ENCODE measurements around the gene KLHL36.

DNA sequence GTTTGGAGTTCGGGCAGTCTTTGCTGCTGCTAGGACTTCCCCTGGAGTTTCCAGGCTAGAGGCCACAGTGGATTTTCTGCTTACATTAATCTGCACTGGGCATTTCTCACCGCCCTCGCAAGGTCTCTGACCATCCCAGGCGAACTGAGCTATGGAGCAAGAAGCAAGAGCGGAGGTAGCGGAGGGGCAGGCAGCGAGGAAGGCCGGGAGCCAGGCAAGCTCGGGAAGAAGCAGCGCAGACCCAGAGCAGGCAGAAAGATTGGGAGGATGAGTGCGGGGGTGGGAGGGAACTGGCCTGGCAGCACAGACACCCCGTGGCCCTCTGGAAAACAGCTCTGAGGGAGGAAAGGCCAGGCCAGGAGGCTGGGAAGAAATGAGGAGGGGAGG lies 34.2 kb upstream of the KLHL36 start:
- TF ChIP-seq, protein P1, sequence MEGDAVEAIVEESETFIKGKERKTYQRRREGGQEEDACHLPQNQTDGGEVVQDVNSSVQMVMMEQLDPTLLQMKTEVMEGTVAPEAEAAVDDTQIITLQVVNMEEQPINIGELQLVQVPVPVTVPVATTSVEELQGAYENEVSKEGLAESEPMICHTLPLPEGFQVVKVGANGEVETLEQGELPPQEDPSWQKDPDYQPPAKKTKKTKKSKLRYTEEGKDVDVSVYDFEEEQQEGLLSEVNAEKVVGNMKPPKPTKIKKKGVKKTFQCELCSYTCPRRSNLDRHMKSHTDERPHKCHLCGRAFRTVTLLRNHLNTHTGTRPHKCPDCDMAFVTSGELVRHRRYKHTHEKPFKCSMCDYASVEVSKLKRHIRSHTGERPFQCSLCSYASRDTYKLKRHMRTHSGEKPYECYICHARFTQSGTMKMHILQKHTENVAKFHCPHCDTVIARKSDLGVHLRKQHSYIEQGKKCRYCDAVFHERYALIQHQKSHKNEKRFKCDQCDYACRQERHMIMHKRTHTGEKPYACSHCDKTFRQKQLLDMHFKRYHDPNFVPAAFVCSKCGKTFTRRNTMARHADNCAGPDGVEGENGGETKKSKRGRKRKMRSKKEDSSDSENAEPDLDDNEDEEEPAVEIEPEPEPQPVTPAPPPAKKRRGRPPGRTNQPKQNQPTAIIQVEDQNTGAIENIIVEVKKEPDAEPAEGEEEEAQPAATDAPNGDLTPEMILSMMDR (IDR thresholded peaks at IDR 0.05) = no peak
- no peak for TF ChIP-seq POLR2A (IDR thresholded peaks at IDR 0.05)

Data from right lobe of liver (tissue), 4 donors.